K562 (cell line): ENCODE results near the gene CREB3L1. TPM values are rescaled to one million over a fixed set of nuclear protein-coding genes. Genes with fewer than 3 reads are reported as not detected.
A peak's percentile ranks its signal among the peaks of the same experiment; 100 is the strongest.

Source experiments
- BRD9 ChIP-seq: fragments of 450-650 bp; IDR thresholded peaks from 2 replicates; pipeline ENCODE4 v1.6.1; 2018; ENCODE audit warnings: low read depth; ENCODE audit not compliant: partially characterized antibody
- BRF1 ChIP-seq: IDR thresholded peaks from 3 replicates; pipeline ENCODE4 v1.6.1; 2011; ENCODE audit warnings: borderline replicate concordance, mild to moderate bottlenecking; ENCODE audit not compliant: insufficient read length; ENCODE audit errors: extremely low read depth
- CHD7 ChIP-seq: fragments of 200-600 bp; sonication (generic); IDR thresholded peaks from one replicate; pipeline ENCODE4 v1.6.1; 2012; ENCODE audit warnings: mild to moderate bottlenecking, low read depth, low read length, inconsistent platforms
- GABPA ChIP-seq: fragments of 200-800 bp; sonication (Bioruptor generic); conservative IDR thresholded peaks from 2 replicates; pipeline ENCODE4 v1.6.1; 2016; ENCODE audit warnings: low read depth, missing genetic modification characterization, missing compliant biosample characterization
- GTF2A2 ChIP-seq: IDR thresholded peaks from 2 replicates; pipeline ENCODE4 v1.6.1; 2016; ENCODE audit warnings: mild to moderate bottlenecking, missing genetic modification characterization, missing compliant biosample characterization
- NCOA4 ChIP-seq: fragments of 450-650 bp; IDR thresholded peaks from 2 replicates; pipeline ENCODE4 v1.6.1; 2018; ENCODE audit warnings: mild to moderate bottlenecking; ENCODE audit not compliant: partially characterized antibody
- PPARD ChIP-seq: fragments of 250-450 bp; sonication (Bioruptor Pico); IDR thresholded peaks from 2 replicates; pipeline ENCODE4 v1.8.0; 2022; ENCODE audit warnings: inconsistent platforms, mild to moderate bottlenecking, moderate library complexity
- SETDB1 ChIP-seq: IDR thresholded peaks from one replicate; pipeline ENCODE4 v1.6.1; 2012; ENCODE audit warnings: low read length, control low read depth, inconsistent platforms
- ZEB2 ChIP-seq: fragments of 450-650 bp; IDR thresholded peaks from 2 replicates; pipeline ENCODE4 v1.6.1; 2016
- ZFP36 ChIP-seq: fragments of 150-350 bp; IDR thresholded peaks from 2 replicates; pipeline ENCODE4 v1.6.1; 2018; ENCODE audit warnings: low read length, low read depth; ENCODE audit not compliant: partially characterized antibody
- ZFX ChIP-seq: sonication (generic); formaldehyde crosslinking; IDR thresholded peaks from 2 replicates; pipeline ENCODE4 v1.8.0; 2022; ENCODE audit warnings: mild to moderate bottlenecking, missing genetic modification reagents, moderate library complexity
- ZNF224 ChIP-seq: sonication (generic); formaldehyde crosslinking; IDR thresholded peaks from 2 replicates; pipeline ENCODE4 v1.8.0; 2022; ENCODE audit warnings: mild to moderate bottlenecking, missing genetic modification reagents
- ZNF408 ChIP-seq: fragments of 250-450 bp; sonication (Bioruptor Pico); IDR thresholded peaks from 2 replicates; pipeline ENCODE4 v1.4.0; 2020; ENCODE audit warnings: low read depth, mild to moderate bottlenecking, moderate library complexity
- ZNF41 ChIP-seq: fragments of 250-450 bp; sonication (Bioruptor Pico); conservative IDR thresholded peaks from 2 replicates; pipeline ENCODE4 v1.4.0; 2020; ENCODE audit warnings: mild to moderate bottlenecking
- polyA plus RNA-seq, 8 experiments: library from polyadenylated mRNA; depleted of rRNA in 4 of 8; stranded (reverse) in 5 of 8; unstranded in 3 of 8; fragments of >200 nt; fragmentation: Nextera tagmentation in 2 of 8; fragmentation: Illumina TruSeq in 1 of 8; extraction: Ambion mirVana in 2 of 8; extraction: Trizol in 1 of 8; gene quantifications; 2 replicates each; pipeline versions ENCODE4 v1.2.1 to v1.2.3, GENCODE V29; 2011 to 2014; ENCODE audit warnings: inconsistent platforms in 1 of 8, missing spikeins in 1 of 8
- total RNA-seq, 7 experiments: library from RNA; depleted of rRNA in 6 of 7; stranded (reverse); fragments of >200 nt in 6 of 7; fragmentation: Illumina TruSeq in 2 of 7; extraction: Trizol in 2 of 7; gene quantifications; 2 replicates each; pipeline versions ENCODE4 v1.2.1 to v1.2.3, GENCODE V29; 2011 to 2021; ENCODE audit warnings: low replicate concordance in 1 of 7
- TF ChIP-seq, protein P1 (sequence below): fragments of 250-450 bp; sonication (Bioruptor Pico); IDR thresholded peaks from 2 replicates; pipeline ENCODE4 v1.9.0; 2021; ENCODE audit warnings: mild to moderate bottlenecking, inconsistent platforms

CREB3L1 gene
- total and polyA plus RNA-seq, 9 of the 15 experiments (the other 6 are each of a cell fraction or from before 2014, with no cell fraction given), result 1.2 to 27.6 (median 3.7) TPM

DNA sequence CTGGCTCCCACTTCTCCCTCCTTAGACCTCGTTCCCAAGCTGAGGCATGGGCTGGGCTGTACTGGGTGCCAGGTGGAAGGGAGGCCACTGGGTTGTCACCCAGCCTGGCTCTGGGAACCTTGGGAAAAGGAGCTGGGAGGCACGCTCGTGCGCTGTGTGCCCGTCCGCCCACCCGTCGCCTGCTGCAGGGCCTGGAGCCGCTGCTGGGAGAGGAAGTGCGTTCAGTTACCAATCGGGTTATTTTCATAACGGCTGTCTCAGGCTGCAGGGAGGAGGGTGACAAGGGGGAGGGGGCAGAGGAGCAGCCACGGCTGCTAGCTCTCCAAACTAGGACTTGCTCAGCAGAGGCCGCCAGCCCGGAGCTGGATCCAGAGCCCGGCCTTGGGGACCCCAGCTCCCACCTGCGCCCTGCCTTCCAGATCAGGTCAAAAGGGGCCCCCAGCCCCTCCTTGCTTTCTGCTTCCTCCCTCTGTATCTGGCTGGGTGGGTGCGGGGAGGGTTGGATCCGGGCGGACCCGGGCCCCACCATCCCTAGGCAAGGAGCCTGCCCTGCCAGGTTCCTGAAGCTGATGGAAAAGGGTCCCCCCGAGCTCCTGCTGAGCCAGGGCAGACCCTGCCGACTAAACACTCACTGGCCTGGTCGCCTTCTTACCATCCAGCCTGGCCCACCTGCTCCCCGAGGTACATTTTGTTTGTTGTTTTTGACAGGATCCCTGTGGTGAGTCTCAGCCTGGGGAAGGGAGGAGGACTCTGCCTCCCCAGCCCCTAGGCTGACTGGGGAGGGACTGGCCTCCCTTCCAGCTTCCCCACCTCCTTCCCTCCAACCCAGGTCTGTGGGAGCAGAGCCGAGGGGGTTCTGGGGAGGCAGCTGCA is 84.1 kb downstream of the CREB3L1 start (continued):
- TF ChIP-seq NCOA4, result no peak
- no peak; the same call in 1 of the 2 replicates for TF ChIP-seq GABPA (tag)
- TF ChIP-seq ZNF224 (CRISPR knock-in tag), result no peak
- TF ChIP-seq ZFX (CRISPR knock-in tag), result peak; percentile 91
- TF ChIP-seq ZNF41 (CRISPR knock-in tag), result no peak
- no peak for TF ChIP-seq BRF1
- no peak for TF ChIP-seq ZEB2
- TF ChIP-seq SETDB1, result no peak
- no peak for TF ChIP-seq BRD9
- no peak for TF ChIP-seq CHD7
- TF ChIP-seq ZNF408 (CRISPR knock-in tag), result no peak
- TF ChIP-seq GTF2A2 (tag), result no peak
- TF ChIP-seq, protein P1, sequence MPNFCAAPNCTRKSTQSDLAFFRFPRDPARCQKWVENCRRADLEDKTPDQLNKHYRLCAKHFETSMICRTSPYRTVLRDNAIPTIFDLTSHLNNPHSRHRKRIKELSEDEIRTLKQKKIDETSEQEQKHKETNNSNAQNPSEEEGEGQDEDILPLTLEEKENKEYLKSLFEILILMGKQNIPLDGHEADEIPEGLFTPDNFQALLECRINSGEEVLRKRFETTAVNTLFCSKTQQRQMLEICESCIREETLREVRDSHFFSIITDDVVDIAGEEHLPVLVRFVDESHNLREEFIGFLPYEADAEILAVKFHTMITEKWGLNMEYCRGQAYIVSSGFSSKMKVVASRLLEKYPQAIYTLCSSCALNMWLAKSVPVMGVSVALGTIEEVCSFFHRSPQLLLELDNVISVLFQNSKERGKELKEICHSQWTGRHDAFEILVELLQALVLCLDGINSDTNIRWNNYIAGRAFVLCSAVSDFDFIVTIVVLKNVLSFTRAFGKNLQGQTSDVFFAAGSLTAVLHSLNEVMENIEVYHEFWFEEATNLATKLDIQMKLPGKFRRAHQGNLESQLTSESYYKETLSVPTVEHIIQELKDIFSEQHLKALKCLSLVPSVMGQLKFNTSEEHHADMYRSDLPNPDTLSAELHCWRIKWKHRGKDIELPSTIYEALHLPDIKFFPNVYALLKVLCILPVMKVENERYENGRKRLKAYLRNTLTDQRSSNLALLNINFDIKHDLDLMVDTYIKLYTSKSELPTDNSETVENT (CRISPR knock-in tag), result peak; percentile 43; the same call in 1 of the 2 replicates
- no peak for TF ChIP-seq ZFP36
- TF ChIP-seq PPARD (CRISPR knock-in tag), result no peak
